ENCODE data around the gene PCP4.

Gene PCP4

GRCh38 chr21:39961251-39961650 lies 94.0 kb downstream of the PCP4 start:
- DNase-seq (ENCODE audit: low read depth) = no peak
- H3K4me3 ChIP-seq (ENCODE audit: low read depth, low read length) = no peak overlapping the region

- no peak for DNase-seq (ENCODE audit: low read depth)
- no peak overlapping the region for H3K4me3 ChIP-seq (ENCODE audit: low read depth, low read length)
Measured at GRCh38 chr21:39965026-39965425, 97.8 kb downstream of the PCP4 start.

DNA sequence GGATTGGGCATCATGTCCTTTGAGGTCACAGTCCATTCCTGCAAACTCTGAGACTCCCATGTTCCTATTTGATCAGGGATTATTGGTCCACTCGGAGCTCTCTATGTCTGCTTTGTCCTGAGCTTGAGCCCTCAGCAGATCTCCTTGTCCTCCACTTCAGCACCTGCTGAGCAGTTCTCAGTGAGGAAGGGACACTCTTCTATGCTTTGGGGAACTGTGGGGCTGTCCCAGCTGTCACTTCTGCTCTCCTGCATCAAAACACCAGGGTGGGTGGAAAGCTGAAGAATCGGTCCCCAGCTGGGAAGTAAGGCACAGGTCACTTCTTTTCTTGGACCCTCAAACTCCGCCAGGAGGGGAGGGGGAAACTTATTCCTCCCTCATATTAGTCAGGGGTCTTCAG lies 99.5 kb downstream of the PCP4 start:
- no peak overlapping the region for H3K4me3 ChIP-seq (ENCODE audit: low read depth, low read length)
- no peak for DNase-seq (ENCODE audit: low read depth)

GRCh38 chr21:39968010-39968409 lies 100.8 kb downstream of the PCP4 start:
- no peak for DNase-seq (ENCODE audit: low read depth)

DNA sequence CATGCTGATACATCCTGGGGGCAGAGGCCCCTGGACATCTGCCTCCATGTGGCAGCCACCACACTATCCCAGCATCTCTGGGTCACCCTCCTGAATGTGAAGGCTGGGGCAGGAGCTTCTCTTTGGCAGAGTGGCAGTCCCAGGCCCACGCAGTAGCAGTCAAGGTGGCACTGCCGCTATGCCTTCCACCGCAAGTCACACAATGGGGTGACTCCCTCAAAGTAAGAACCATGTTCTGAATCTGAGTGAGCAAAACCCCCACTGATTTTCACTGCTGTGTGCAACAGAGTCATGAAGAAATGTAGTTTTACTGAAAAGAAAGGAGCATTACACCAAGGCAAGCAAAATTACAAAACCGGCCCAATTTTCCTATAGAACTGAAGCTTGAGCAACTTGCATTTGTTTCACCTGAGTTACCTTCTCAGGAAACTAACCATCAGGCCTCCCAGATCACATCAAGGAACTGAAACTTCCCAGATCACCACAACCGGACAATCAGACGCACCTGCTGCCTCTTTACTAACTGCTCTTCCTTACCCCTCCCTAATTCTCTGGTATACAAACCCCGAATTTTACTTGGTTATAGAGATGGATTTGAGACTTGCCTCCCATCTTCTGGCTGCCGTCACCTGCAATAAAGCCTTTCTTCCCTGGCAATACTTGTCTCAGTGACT lies 102.6 kb downstream of the PCP4 start:
- no peak for DNase-seq (ENCODE audit: low read depth)
- H3K4me3 ChIP-seq (ENCODE audit: low read depth, low read length) = no peak overlapping the region

More at GRCh38 chr21:39968010-39968409, 100.8 kb downstream of the PCP4 start:
- no peak overlapping the region for H3K4me3 ChIP-seq (ENCODE audit: low read depth, low read length)

DNA sequence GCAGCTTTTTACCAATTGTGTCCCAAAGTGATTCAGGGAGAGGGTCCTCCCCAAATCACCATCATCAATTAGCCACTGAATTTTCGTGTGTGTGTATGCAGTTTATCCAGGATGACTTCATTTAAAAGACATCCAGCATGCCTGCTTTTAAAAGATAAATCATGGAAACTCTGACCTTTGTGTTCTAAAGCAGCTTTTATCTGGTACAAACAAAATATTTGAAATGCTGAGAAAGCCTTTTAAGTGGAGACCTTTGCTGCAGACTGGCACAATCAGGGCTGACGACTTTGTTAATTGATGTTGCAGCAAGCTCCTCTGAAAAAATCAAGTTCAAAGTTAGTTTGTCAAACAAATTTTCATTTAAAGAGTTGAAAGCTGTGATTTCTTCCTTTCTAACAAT lies 104.7 kb downstream of the PCP4 start:
- no peak overlapping the region for H3K4me3 ChIP-seq (ENCODE audit: low read depth, low read length)
- no peak for DNase-seq (ENCODE audit: low read depth)

GRCh38 chr21:39972471-39972870 lies 105.2 kb downstream of the PCP4 start:
- DNase-seq (ENCODE audit: low read depth) = no peak
- no peak overlapping the region for H3K4me3 ChIP-seq (ENCODE audit: low read depth, low read length)

DNA sequence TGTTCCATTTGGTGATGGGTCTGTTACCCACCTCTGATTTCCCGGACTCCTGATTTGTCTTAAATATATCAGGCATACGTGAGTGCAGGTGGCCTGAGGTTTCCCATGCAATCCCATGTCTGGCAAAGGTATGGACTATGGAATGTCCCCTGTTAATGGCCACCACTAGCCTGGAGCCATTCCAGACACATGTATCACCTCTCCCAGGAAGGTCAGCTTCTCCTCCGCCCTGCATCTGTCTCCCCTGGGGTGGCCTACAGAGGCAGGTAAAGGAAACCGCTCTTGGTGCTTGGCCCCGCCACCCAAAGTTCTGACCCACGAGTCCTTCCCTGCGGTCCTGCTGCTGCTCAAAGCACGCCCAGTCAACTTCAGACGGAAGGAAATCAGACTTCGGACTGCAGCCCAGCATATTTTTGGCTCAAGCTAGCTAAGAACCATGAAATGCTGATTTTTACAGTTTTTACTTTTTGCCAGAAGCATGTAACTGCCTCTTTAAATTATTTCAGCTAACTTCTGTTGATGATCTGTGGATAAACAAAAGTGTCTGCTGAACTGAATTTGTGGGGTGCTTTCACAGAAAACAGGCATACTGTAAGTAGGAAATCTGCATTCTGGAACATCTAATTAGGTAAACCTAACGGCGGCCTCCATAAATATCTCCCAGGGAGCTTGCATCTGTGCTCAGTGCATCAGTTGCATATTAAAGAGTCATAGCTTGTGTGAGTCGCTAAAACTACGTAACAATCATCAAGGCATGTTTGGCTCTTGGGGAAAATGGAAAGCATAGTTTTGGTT lies 105.9 kb downstream of the PCP4 start:
- no peak overlapping the region for H3K4me3 ChIP-seq (ENCODE audit: low read depth, low read length)
- no peak for DNase-seq (ENCODE audit: low read depth)

- DNase-seq (ENCODE audit: low read depth) = no peak
- no peak overlapping the region for H3K4me3 ChIP-seq (ENCODE audit: low read depth, low read length)
Measured at GRCh38 chr21:39976800-39977199, 109.6 kb downstream of the PCP4 start.
